ENCODE results near the gene ZNF581. TPM values are rescaled to one million over a fixed set of nuclear protein-coding genes. Genes with fewer than 3 reads are reported as not detected.
A peak's percentile ranks its signal among the peaks of the same experiment; 100 is the strongest.

The ZNF581 gene
- polyA plus RNA-seq, 1 of the 3 experiments (the other 2 are of a cell fraction) = 24.7 TPM

DNA sequence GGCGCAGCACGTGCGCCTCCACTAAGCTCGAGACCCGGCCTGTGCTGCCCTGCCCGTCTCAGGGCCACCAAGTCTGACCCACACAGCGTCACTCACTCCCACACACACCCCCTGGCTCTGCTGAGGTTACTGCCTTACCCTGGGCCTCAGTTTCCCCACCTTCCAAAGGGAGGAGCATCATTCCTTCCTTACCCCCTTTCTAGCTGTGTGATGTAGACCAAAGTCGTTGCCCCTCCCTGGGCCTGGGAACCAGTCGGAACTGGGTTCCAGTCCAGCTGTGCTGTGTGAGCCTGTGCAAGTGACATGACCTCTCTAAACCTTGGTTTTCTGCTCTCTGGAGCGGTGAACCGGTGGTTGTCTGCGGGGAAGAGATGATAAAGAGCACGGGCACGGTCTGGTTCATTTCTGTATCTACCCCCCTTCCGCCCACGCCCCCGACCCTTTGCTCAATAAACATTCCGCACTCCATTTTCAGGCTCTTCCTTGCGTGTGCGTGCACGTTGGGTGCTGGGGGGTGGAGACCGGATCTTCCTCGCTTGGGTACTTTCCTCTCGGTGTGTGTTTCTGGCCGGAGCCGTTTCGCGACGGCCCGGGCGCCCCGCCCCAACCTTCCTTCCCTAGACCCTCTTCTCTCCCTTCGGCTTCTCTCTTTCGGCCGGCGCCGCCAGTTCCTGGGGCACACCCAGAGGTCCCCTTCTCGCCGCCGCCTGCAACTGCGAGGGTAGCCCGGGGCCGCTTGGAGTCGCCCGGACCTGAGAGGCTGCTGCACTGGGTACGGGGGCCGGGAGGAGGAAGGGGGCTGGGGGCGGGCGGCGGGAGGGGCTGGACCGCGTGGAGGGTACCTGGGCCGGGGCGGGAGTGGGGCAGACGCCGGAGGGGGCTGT, at the start of gene ZNF581 (continued):
- TF ChIP-seq, protein P1, sequence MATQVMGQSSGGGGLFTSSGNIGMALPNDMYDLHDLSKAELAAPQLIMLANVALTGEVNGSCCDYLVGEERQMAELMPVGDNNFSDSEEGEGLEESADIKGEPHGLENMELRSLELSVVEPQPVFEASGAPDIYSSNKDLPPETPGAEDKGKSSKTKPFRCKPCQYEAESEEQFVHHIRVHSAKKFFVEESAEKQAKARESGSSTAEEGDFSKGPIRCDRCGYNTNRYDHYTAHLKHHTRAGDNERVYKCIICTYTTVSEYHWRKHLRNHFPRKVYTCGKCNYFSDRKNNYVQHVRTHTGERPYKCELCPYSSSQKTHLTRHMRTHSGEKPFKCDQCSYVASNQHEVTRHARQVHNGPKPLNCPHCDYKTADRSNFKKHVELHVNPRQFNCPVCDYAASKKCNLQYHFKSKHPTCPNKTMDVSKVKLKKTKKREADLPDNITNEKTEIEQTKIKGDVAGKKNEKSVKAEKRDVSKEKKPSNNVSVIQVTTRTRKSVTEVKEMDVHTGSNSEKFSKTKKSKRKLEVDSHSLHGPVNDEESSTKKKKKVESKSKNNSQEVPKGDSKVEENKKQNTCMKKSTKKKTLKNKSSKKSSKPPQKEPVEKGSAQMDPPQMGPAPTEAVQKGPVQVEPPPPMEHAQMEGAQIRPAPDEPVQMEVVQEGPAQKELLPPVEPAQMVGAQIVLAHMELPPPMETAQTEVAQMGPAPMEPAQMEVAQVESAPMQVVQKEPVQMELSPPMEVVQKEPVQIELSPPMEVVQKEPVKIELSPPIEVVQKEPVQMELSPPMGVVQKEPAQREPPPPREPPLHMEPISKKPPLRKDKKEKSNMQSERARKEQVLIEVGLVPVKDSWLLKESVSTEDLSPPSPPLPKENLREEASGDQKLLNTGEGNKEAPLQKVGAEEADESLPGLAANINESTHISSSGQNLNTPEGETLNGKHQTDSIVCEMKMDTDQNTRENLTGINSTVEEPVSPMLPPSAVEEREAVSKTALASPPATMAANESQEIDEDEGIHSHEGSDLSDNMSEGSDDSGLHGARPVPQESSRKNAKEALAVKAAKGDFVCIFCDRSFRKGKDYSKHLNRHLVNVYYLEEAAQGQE (IDR thresholded peaks at IDR 0.05; ENCODE audit: low read depth, low read length) = 0 out of 2 replicates have a peak, but pooled peaks have one; percentile 38
- TF ChIP-seq NFIC (IDR thresholded peaks at IDR 0.05; ENCODE audit: borderline replicate concordance) (no peak), EP300 (IDR thresholded peaks at IDR 0.05; ENCODE audit: borderline replicate concordance in 1 of 2, low read depth in 1 of 2, low read length in 1 of 2) (peak in 1 of 2 experiments; percentile 34; a peak in 1 of 4 replicates), NRF1 (IDR thresholded peaks at IDR 0.05; ENCODE audit: low read depth, low read length) (no peak), SIN3A (IDR thresholded peaks at IDR 0.05; ENCODE audit: borderline replicate concordance, low read depth, low read length) (peak; percentile 74; the same call in 1 of the 2 replicates), RXRA (IDR thresholded peaks at IDR 0.05; ENCODE audit: borderline replicate concordance, low read depth) (no peak; the same call in 1 of the 2 replicates)
- TF ChIP-seq, protein P2, sequence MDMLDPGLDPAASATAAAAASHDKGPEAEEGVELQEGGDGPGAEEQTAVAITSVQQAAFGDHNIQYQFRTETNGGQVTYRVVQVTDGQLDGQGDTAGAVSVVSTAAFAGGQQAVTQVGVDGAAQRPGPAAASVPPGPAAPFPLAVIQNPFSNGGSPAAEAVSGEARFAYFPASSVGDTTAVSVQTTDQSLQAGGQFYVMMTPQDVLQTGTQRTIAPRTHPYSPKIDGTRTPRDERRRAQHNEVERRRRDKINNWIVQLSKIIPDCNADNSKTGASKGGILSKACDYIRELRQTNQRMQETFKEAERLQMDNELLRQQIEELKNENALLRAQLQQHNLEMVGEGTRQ (IDR thresholded peaks at IDR 0.05; ENCODE audit: borderline replicate concordance, low read depth, low read length) = no peak

DNA sequence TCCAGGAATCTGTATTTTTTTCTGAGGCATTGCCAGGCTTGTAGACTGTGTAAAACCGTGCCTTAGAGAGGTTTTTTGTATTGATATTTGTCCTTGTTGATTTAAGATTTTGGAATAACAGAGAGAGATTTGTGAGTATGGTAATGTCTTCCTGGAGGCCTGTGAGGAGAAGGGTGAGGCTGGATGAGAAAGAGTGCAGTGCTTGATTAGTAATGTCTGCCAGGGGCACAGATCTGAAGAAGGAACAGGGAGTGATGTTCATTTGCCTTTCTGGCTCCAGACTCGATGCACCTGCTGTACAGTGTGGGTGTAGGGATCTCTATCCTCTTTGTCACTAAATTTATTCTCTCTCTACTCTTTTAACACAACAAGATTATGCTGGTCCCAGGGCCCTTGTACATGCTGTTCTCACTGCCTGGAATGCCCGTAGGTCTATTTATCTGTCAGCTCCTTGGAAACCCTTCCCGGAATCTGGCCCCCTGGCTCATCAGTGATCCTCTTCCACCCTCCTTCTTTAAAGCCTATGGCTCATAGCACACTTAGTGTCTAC, 48.4 kb upstream of the ZNF581 start:
- no peak overlapping the region for H3K9ac ChIP-seq
- H3K4me1 ChIP-seq (ENCODE audit: control insufficient read depth in 1 of 2, insufficient read depth in 2 of 2, low read depth in 1 of 2, low read length in 1 of 2) = peaks cover 4 to 6% of the 10 kb centered on the region in 2 experiments; a peak in 2 of 4 replicates
- no peaks in the 10 kb centered on the region for H3K9me3 ChIP-seq
- peaks cover 8% of the 10 kb centered on the region for H3K79me2 ChIP-seq (ENCODE audit: insufficient read depth)
- H3K4me3 ChIP-seq (ENCODE audit: low read depth in 2 of 2, low read length in 1 of 2) = no peak overlapping the region
- no peak overlapping the region for H2AFZ ChIP-seq (ENCODE audit: low read depth)
- no peak overlapping the region for H3K4me2 ChIP-seq
- H3K9me2 ChIP-seq = no peaks in the 10 kb centered on the region
- no peaks in the 10 kb centered on the region for H3K27me3 ChIP-seq (ENCODE audit: insufficient read depth)
- H3K36me3 ChIP-seq (replicated peaks in 1 of 2; ENCODE audit: control insufficient read depth in 1 of 2, insufficient read depth in 2 of 2, low read length in 1 of 2) = peaks cover 20 to 34% of the 10 kb centered on the region in 2 experiments
- H4K20me1 ChIP-seq (ENCODE audit: insufficient read depth) = no peaks in the 10 kb centered on the region
- ChIA-PET CTCF (interaction anchor here (0.7 to 1.3 kb wide), 3 partner anchors 36 to 79 kb away, joined by 3 to 4 read pairs (median 4); no protein-coding TSS in a partner anchor), POLR2A (no interaction called here)
- 84% methylated on average over 4 of the region's 4 CpGs for WGBS (ENCODE audit: low lambda C conversion rate)
- DNase-seq = no peak
- H3F3A ChIP-seq (replicated peaks; ENCODE audit: insufficient read depth) = peaks cover 5% of the 10 kb centered on the region
- no peak overlapping the region for H3K27ac ChIP-seq (ENCODE audit: low read depth in 2 of 2, low read length in 1 of 2)
- TF ChIP-seq GATA2 (CRISPR knock-in tag; IDR thresholded peaks at IDR 0.05) (no peak), GABPA (IDR thresholded peaks at IDR 0.05; ENCODE audit: low read depth) (no peak), FOXM1 (IDR thresholded peaks at IDR 0.05; ENCODE audit: low read depth) (no peak), FOXJ3 (CRISPR knock-in tag; IDR thresholded peaks at IDR 0.05) (no peak), RCOR1 (IDR thresholded peaks at IDR 0.05; ENCODE audit: low read length) (no peak), MXI1 (IDR thresholded peaks at IDR 0.05; ENCODE audit: low read depth, low read length) (no peak), JUND (IDR thresholded peaks at IDR 0.05) (no peak), MEF2A (IDR thresholded peaks at IDR 0.05; ENCODE audit: borderline replicate concordance, low read depth) (no peak), POLR2AphosphoS5 (IDR thresholded peaks at IDR 0.05; ENCODE audit: low read depth, low read length) (no peak), SIN3A (IDR thresholded peaks at IDR 0.05; ENCODE audit: borderline replicate concordance, low read depth, low read length) (no peak), NRF1 (IDR thresholded peaks at IDR 0.05; ENCODE audit: low read depth, low read length) (no peak), FOSL2 (IDR thresholded peaks at IDR 0.05; ENCODE audit: borderline replicate concordance, low read depth) (no peak)
- TF ChIP-seq, protein P3, sequence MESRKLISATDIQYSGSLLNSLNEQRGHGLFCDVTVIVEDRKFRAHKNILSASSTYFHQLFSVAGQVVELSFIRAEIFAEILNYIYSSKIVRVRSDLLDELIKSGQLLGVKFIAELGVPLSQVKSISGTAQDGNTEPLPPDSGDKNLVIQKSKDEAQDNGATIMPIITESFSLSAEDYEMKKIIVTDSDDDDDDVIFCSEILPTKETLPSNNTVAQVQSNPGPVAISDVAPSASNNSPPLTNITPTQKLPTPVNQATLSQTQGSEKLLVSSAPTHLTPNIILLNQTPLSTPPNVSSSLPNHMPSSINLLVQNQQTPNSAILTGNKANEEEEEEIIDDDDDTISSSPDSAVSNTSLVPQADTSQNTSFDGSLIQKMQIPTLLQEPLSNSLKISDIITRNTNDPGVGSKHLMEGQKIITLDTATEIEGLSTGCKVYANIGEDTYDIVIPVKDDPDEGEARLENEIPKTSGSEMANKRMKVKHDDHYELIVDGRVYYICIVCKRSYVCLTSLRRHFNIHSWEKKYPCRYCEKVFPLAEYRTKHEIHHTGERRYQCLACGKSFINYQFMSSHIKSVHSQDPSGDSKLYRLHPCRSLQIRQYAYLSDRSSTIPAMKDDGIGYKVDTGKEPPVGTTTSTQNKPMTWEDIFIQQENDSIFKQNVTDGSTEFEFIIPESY (IDR thresholded peaks at IDR 0.05; ENCODE audit: borderline replicate concordance, low read depth) = no peak
- TF ChIP-seq, protein P1 (IDR thresholded peaks at IDR 0.05; ENCODE audit: low read depth, low read length) = no peak

Measured in SK-N-SH (cell line).